Heart left ventricle (tissue), 16 donors: Measurements from ENCODE around the gene AIF1. TPM values are rescaled to one million over a fixed set of nuclear protein-coding genes. Genes with fewer than 3 reads are reported as not detected.

Experiments used
- ATAC-seq, 4 donors: fragments of 200-7000 bp; cut with Tn5 transposase; one replicate each; pipeline ENCODE4 v1.9.1; 2020 to 2022; ENCODE audit warnings: moderate library complexity in 4 of 4, mild to moderate bottlenecking in 3 of 4, moderate number of reproducible peaks in 1 of 4
- DNase-seq, 5 donors: peaks; one replicate each; pipeline ENCODE4 v3.0.0-alpha.2; 2020
- H3K27ac ChIP-seq, 12 donors: fragments of 200-600 bp; sonication (generic) in 4 of 12; one replicate each; pipeline versions ENCODE4 v1.5.0 to v1.8.0; 2016 to 2022; ENCODE audit warnings: mild to moderate bottlenecking in 2 of 12
- H3K27me3 ChIP-seq, 9 donors: fragments of 200-600 bp; sonication (generic) in 2 of 9; one replicate each; pipeline versions ENCODE4 v1.5.1 to v1.8.0; 2016 to 2022; ENCODE audit warnings: mild to moderate bottlenecking in 3 of 9
- H3K36me3 ChIP-seq, 9 donors: fragments of 200-600 bp; sonication (generic) in 2 of 9; one replicate each; pipeline versions ENCODE4 v1.5.0 to v1.8.0; 2018 to 2022; ENCODE audit warnings: mild to moderate bottlenecking in 2 of 9
- H3K4me1 ChIP-seq, 12 donors: fragments of 200-600 bp; sonication (generic) in 4 of 12; one replicate each; pipeline versions ENCODE4 v1.5.0 to v1.8.0; 2016 to 2022; ENCODE audit warnings: mild to moderate bottlenecking in 3 of 12
- H3K4me3 ChIP-seq, 12 donors: fragments of 200-600 bp; sonication (generic) in 4 of 12; one replicate each; pipeline versions ENCODE4 v1.5.0 to v1.8.0; 2017 to 2022; ENCODE audit warnings: mild to moderate bottlenecking in 9 of 12, moderate library complexity in 4 of 12
- H3K9me3 ChIP-seq, 12 donors: fragments of 200-600 bp; sonication (generic) in 4 of 12; one replicate each; pipeline versions ENCODE4 v1.5.0 to v1.8.0; 2016 to 2022; ENCODE audit warnings: mild to moderate bottlenecking in 1 of 12
- CTCF ChIP-seq, 12 donors: fragments of 200-600 bp; sonication (generic) in 4 of 12; IDR thresholded peaks; one replicate each; pipeline versions ENCODE4 v1.5.0 to v1.8.0; 2018 to 2022; ENCODE audit warnings: antibody characterized with exemption in 12 of 12, mild to moderate bottlenecking in 5 of 12
- POLR2A ChIP-seq, 2 donors: fragments of 450-650 bp; IDR thresholded peaks; one replicate each; pipeline ENCODE4 v1.6.1; 2017; ENCODE audit warnings: antibody characterized with exemption in 2 of 2, mild to moderate bottlenecking in 2 of 2, moderate library complexity in 2 of 2
- WGBS, 4 donors: extraction: QIAGEN DNeasy Blood & Tissue Kit in 2 of 4; methylation state at CpG; one replicate each; pipeline versions ENCODE4 v1.1.5 to v1.1.7; 2013 to 2018; 5-methylcytosine and 5-hydroxymethylcytosine counted together
- intact Hi-C, 10 donors: fragments of 100-400 bp; cut with DNase I; formaldehyde crosslinking; loops; one replicate each; pipeline versions ENCODE4 v1.11.1 to v1.14.2; 2022
- polyA plus RNA-seq, 2 donors: library from polyadenylated mRNA; stranded (reverse); fragments of 200-250 nt; gene quantifications; one replicate each; pipeline ENCODE4 v1.2.3, GENCODE V29; 2013
- total RNA-seq, 9 donors: library from RNA; depleted of rRNA in 2 of 9; stranded (reverse); fragments of >200 nt in 2 of 9; fragmentation: NEBNext Ultra II Directional in 3 of 9; extraction: Animal tissue kit (Norgen Biotek cat#: 25700) in 3 of 9; gene quantifications; one replicate each; pipeline versions ENCODE4 v1.1.0 to v1.2.4, GENCODE V29; 2016 to 2023
- donor health status: ischemic (EF 13 %, LVEDD 7.1; RV severe dilation, severe dysfunction).
- donor health status: healthy with polysubstance abuse.
- donor health status: DM: no; HTN: yes; CAD: no.
- donor health status: DM: no; HTN: no; CAD: no.
- donor health status: ischemic (EF 25% LVEDD 6.9; RV normal size, moderate dysfunction).
- donor health status: ischemic (EF 25% LVEDD 5.7; RV mildly dilated, moderate dysfunction).
- donor health status: healthy.
- donor health status: DM: yes; HTN: yes; CAD: no.
- donor health status: ischemic (EF 35%, LVEDD 5.7; RV mildly dilated, moderate dysfunction).
- donor health status: nonischemic (EF 11% LVEDD 7.7; RV severe dilation, severe dysfunction).
- donor health status: DM: yes; HTN: yes; CAD: no.
- donor health status: PGD.
- donor health status: ischemic (EF 29% LVEDD 5.4; RV normal size, mild dysfunction).
- donor health status: nonischemic (EF 23%, LVEDD 6.1; RV moderate dilation, normal function).

AIF1 gene
- total and polyA plus RNA-seq, 11 donors: 5.7 to 120 (median 9.5) TPM

- H3K9me3 ChIP-seq: no peaks in the 10 kb centered on the region
- no peaks in the 10 kb centered on the region for H3K4me1 ChIP-seq
- DNase-seq (no peak), ATAC-seq (peak in 1 of 4 donors; percentile 4)
- H3K27ac ChIP-seq: no peak overlapping the region
- 88 to 93% (median 91%) methylated on average over 16 to 17 of the region's 17 CpGs for WGBS, 4 donors
- H3K27me3 ChIP-seq: no peaks in the 10 kb centered on the region
- no peak for TF ChIP-seq CTCF (IDR thresholded peaks at IDR 0.05)
- no peak for TF ChIP-seq POLR2A (IDR thresholded peaks at IDR 0.05)
- peaks cover 4 to 100% (median 100%) of the 10 kb centered on the region in 9 donors for H3K36me3 ChIP-seq
- intact Hi-C loops: loop anchor here in 1 of 10 donors (2.0 kb wide), 1 partner anchor 17 kb away; no protein-coding TSS in a partner anchor
- no peak overlapping the region for H3K4me3 ChIP-seq
Observed at GRCh38 chr6:31643818-31644454, 28.9 kb downstream of the AIF1 start.

DNA sequence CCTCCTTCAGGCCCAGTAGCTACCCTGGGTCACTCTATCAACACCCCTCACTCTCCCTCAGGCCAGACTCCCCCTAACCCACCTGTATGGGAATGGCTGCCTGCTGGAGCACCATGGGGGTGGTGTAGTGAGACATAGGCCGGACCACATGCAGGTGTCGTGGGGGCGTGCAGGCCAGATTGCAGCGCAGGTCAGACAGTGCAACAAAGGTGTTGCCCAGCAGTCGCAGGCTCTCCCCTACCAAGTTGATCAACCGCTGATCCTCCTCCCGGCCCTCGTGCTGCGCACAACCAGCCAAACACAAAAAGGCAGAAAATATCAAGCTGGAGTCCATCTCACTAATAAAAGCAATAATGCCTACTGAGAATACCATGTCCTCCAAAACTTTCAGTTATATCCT is 30.3 kb downstream of the AIF1 start:
- Histone ChIP-seq H3K4me3 (no peak overlapping the region), H3K36me3 (peaks cover 4 to 100% (median 100%) of the 10 kb centered on the region in 9 donors), H3K9me3 (no peaks in the 10 kb centered on the region), H3K4me1 (peaks cover 0 to 10% (median 1%) of the 10 kb centered on the region in 12 donors), H3K27me3 (no peaks in the 10 kb centered on the region), H3K27ac (no peak overlapping the region)
- TF ChIP-seq POLR2A (IDR thresholded peaks at IDR 0.05) (no peak), CTCF (IDR thresholded peaks at IDR 0.05) (no peak)
- no peak for DNase-seq
- intact Hi-C loops: no loop called here
- no peak for ATAC-seq
- WGBS, 4 donors: 93 to 96% (median 95%) methylated on average over 9 of the region's 9 CpGs

GRCh38 chr6:31651602-31652191 is 36.7 kb downstream of the AIF1 start:
- H3K27me3 ChIP-seq: no peaks in the 10 kb centered on the region
- H3K27ac ChIP-seq: peak overlapping the region; percentile 94 to 99 (median 98)
- H3K4me1 ChIP-seq: peaks cover 2 to 32% (median 21%) of the 10 kb centered on the region in 12 donors
- ATAC-seq (peak; percentile 61 to 81 (median 72)), DNase-seq (peak in 4 of 5 donors; percentile 79 to 83 (median 82))
- WGBS, 4 donors: 3 to 4% (median 3%) methylated on average over 20 to 29 of the region's 29 CpGs
- peak overlapping the region; percentile 62 to 92 (median 79) for H3K4me3 ChIP-seq
- TF ChIP-seq POLR2A (IDR thresholded peaks at IDR 0.05) (no peak), CTCF (IDR thresholded peaks at IDR 0.05) (no peak)
- intact Hi-C loops: loop anchor here in 3 of 10 donors (1.0 kb wide), 1 partner anchor 31 kb away; the partner anchor contains the start of gene PRRC2A (in 3 of the 3)
- H3K36me3 ChIP-seq: peaks cover 0 to 61% (median 45%) of the 10 kb centered on the region in 9 donors
- H3K9me3 ChIP-seq: no peaks in the 10 kb centered on the region
